K562 treated with DMSO at 1 percent for 24 hours (cell line): ENCODE measurements around the gene CDK7. TPM values are rescaled to one million over a fixed set of nuclear protein-coding genes. Genes with fewer than 3 reads are reported as not detected.

Experiments used
- total RNA-seq: library from RNA; unstranded; fragments of 300-600 nt; gene quantifications from 2 replicates; pipeline ENCODE4 v1.2.3, GENCODE V29; 2022; ENCODE audit warnings: low read depth; ENCODE audit not compliant: insufficient read depth

CDK7 gene
- total RNA-seq, result 22.8 and 31.3 TPM in 2 replicates

GRCh38 chr5:69234457-69235268 lies at the start of gene CDK7:
Gene CDK7, plus strand, starts transcription at chr5:69234886. Its CDS starts 90 bp downstream, at chr5:69234976.

GRCh38 chr5:69189162-69190086 lies 45.3 kb upstream of the CDK7 start, which contains the start of gene CENPH:
Gene CENPH, plus strand, starts transcription at chr5:69189583. Its CDS starts 52 bp downstream, at chr5:69189635.

Other genes with a start within 250 kb of the CDK7 start
- 36.5 and 41.0 TPM in 2 replicates for gene SLC30A5, start 140.9 kb upstream of the CDK7 start, total RNA-seq
- 128 and 161 TPM in 2 replicates for gene CCNB1, start 67.7 kb upstream of the CDK7 start, total RNA-seq
- gene CENPH, start 45.3 kb upstream of the CDK7 start, total RNA-seq, result 70.6 and 72.5 TPM in 2 replicates
- gene CCDC125, start 97.9 kb downstream of the CDK7 start, total RNA-seq, result 4.4 and 4.9 TPM in 2 replicates
- 25.5 and 30.9 TPM in 2 replicates for gene AK6, start 134.6 kb downstream of the CDK7 start, total RNA-seq
- gene TAF9, start 134.6 kb downstream of the CDK7 start, total RNA-seq, result 77.3 and 85.9 TPM in 2 replicates
- gene RAD17, start 134.9 kb downstream of the CDK7 start, total RNA-seq, result 15.0 and 15.6 TPM in 2 replicates
- gene MARVELD2, start 180.2 kb downstream of the CDK7 start, total RNA-seq, result 0.08 TPM in 1 of 2 replicates, not detected in the other